Activated gamma-delta T cell (primary cell): ENCODE data around the gene PWP2.
"Not testable (repeated sequence)": the region's sequence is repeated elsewhere in the genome, so short reads cannot be mapped to it uniquely, and the experiment has no call there.

ENCODE experiments used
- DNase-seq: peaks from one replicate; lab custom pipeline; 2025; lab: John Stamatoyannopoulos, UW

PWP2 gene

GRCh38 chr21:44163167-44163653, 56.0 kb downstream of the PWP2 start:
- not testable (repeated sequence) for DNase-seq

GRCh38 chr21:44165933-44166332, 58.7 kb downstream of the PWP2 start:
- not testable (repeated sequence) for DNase-seq

- not testable (repeated sequence) for DNase-seq
Measured at GRCh38 chr21:44167527-44167926, 60.3 kb downstream of the PWP2 start.

- not testable (repeated sequence) for DNase-seq
Measured at GRCh38 chr21:44170326-44170725, 63.1 kb downstream of the PWP2 start.

GRCh38 chr21:44170863-44171262, 63.7 kb downstream of the PWP2 start:
- not testable (repeated sequence) for DNase-seq

GRCh38 chr21:44171962-44172572, 64.9 kb downstream of the PWP2 start:
- not testable (repeated sequence) for DNase-seq

GRCh38 chr21:44172741-44173140, 65.5 kb downstream of the PWP2 start:
- not testable (repeated sequence) for DNase-seq

- not testable (repeated sequence) for DNase-seq
Measured at GRCh38 chr21:44175189-44175588, 68.0 kb downstream of the PWP2 start.

GRCh38 chr21:44176127-44176526, 68.9 kb downstream of the PWP2 start:
- not testable (repeated sequence) for DNase-seq
